NOMO-1 treated with dmso at 0.1 percent for 144 hours (cell line): Measurements from ENCODE around the gene ZBTB45.

Experiments
- DNase-seq: peaks from one replicate; lab custom pipeline; 2025; ENCODE audit not compliant: unreplicated experiment; lab: John Stamatoyannopoulos, UW

Gene ZBTB45

DNA sequence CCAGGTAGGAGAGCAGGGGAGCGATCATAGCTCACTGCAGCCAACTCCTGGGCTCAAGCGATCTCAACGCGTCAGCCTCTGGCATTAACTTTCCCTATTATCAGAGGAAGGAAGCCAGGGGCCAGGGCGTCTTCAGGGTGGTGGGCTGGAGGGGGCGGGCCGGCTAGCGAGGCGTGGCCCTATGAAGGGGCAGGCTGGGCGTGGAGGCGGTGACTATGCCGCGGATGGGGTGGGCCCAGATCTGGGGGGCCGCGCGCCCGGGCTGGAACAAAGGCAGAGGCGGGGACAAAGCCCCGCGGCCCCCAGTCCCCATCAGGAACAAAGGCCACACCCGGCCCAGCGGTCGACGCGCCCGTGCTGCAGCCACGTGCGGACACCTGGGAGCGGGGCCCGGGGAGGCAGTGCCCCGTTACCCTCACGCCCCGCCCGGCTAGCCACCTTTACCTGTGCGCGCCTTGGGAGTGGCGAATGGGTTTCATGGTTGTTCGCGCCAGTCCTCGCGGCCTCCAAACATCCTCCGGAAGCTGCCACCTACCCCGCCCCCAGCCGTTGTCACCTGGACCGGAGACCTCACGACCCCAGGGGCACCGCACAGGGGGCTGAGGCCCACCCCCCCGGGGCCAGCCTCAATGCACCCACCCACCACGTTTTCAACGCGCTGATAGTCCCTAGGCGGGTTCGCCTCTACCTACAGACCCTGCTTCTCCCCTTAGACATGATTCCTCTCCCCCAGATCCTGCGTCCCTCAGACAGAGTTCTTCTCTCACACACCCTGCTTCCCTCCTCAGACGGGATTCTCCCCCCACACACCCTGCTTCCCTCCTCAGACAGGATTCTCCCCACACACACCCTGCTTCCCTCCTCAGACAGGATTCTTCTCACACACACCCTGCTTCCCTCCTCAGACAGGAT lies 18.9 kb upstream of the ZBTB45 start:
- DNase-seq = peak; percentile 19

DNA sequence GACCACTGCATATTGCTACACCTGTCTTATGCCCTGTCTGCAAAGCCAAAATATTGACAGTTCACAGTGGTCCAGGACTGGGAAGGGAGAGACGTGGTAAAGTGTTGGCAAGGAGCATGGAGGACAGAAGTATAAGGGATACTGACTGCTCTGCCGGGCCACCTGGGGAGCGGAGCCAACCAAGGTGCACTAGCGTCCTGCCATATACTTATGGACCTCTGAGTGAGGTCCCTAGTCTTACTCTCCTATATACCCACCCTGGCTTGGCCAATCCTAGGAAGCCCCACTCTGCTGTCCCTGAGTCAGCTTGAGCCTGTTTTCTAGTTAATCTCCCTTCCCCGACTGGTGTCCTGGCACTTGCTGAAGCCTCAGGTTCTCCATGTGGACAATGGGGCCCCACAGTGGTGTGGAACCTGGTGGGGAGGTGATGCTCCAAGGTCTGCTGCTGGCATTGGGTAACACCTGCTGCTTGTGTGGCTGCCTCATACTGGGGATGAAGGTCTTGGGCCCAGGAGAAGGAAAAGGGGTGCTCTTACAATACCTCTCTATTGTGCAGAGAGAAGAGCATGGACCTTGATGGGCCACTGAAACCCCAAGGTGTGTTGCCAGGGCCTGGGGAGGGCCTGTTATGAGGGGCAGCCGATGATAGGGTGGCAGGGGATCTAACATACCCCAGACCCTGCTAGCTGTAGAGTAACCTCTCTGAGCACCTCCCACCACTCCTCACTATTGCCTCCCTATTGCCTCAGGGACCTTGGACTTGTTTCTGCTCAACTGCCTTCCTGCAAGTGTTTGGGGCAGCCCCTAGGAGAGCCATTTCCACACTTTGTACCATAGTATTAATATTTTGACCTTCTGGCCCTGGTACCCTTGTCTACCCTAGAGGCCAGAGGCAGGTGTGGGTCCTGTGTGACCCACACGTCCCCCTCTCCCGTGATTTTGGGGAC lies 17.5 kb upstream of the ZBTB45 start:
- no peak for DNase-seq

DNA sequence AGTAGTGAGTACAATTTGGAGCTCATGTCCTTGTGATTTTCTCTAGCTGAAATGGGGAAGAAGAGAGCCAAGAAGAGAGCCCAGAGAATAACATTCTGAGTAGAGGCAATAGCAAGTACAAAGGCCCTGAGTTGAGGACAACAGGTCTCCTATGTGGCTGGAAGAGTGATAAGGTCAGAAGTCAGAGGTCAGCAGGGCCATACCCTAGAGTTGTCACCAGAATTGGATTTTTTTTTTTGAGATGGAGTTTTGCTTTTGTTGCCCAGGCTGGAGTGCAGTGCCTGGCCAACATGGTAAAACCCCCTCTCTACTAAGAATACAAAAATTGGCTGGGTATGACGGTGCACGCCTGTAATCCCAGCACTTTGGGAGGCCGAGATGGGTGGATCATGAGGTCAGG lies 16.2 kb upstream of the ZBTB45 start:
- no peak for DNase-seq

DNA sequence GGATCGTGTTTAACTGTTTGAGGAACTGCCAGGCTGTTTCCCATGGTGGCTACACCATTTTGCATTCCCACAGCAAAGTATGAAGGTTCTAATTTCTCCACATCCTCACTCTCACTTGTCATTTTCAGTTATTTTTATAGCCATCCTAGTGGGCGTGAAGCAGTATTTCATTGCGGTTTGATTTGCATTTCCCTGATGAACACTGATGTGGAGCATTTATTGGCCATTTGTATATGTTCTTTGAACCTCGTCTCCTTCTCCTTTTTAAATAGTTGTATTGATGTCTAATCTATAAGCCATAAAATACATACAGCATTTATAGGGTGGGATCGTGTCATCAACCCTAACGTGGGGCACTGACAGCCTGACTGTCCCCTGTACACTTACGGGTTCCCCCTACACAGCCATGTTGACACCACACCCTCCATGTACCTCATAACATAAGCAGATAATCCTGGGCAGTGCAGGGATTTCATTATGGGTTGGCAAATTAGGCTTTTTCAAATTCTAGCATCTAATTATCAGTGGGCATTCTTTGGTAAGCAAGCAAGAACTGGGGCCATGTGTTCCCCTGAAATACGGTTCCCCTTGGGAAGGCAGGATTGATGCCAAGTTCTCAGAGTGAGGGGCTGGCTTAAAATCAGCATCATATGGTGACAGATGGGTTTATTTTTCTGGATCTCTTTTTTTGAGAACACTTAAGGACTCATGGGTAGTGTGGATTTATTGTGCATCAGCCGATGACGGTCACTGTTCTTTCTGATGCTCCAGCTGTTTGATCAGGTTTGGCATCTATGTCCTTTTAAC lies 11.6 kb upstream of the ZBTB45 start:
- no peak for DNase-seq

DNA sequence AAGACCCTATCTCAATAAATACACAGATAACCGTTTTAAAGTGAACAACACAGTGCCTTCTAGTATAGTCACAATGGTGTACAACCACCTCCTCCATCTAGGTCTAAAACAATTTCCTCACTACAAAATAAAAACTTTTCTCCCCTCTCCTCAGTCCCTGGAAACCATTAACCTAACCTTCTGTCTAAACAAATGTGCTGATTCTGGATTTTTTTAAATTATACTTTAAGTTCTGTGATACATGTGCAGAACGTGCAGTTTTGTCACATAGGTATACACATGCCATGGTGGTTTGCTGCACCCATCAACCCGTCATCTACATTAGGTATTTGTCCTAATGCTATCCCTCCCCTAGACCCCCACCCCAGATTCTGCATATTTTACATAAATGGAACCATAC lies 9.8 kb upstream of the ZBTB45 start:
- DNase-seq = no peak

DNA sequence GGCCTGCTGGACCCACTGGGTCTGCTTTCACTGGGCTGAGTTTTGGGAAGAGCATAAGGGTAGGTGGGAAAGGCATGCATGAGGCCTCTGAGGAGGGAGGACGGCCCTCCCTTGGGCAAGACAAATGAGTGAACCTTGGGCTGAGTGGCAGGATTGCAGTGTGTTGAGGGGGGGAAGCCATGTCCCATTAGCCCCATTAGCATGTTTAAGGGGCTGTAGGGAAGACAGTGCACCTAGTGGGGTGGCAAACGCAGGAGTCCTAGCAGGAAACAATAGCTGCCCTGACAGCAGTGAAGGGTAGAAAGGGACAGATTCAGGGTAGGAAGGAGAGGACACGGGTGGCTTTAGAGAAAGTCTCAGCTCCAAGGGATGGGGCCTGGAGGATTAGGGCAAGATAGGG lies 3.1 kb upstream of the ZBTB45 start:
- DNase-seq = no peak

DNA sequence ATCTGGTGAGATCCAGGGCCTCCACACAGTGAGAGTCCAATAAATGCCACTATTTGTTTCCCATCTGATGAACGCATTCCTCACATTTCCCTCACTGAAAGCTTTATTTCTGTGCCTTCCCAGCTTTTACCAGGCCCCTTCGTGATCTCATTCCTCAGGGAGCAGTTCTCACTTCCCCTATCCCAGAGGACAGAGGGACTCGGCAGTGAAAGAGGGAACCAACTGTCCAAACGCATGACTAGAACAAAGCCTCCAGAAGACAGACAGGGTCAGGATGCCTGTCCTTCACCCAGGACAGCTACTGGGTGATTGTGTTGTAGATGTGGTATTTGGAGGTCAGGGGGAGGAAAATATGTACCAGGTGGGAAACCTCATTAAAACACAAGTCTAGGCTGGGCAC lies 2.0 kb upstream of the ZBTB45 start:
- DNase-seq = no peak

DNA sequence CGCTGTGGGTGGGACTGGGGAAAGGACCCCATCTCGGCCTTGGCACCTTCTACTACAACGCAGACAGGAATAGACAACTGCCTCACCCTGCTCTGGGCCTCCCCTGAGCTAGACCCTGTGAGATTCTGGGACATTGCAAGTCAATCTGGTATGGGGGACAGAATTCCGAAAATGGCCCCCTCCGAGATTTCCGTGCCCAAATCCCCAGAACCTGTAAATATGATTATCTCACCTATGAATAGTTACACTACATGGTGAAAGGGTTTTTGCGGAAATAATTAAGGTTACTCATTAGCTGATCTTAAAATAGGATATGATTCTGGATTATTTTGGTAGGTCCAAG lies 618 bp upstream of the ZBTB45 start:
- DNase-seq = no peak

DNA sequence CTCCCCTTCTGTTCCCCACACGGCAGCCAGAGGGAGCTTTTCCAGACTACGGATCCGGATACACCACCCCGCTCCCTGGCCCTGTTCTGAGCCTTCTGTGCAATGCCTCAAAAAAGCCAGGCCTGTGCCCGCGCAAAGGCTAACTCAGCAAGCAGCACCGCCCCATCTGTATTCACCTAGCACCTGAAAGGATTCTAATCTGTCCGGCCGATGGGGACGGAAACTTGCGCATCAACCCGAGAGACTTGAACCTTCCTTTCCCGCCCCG lies 589 bp downstream of the ZBTB45 start:
- DNase-seq = peak; percentile 72

DNA sequence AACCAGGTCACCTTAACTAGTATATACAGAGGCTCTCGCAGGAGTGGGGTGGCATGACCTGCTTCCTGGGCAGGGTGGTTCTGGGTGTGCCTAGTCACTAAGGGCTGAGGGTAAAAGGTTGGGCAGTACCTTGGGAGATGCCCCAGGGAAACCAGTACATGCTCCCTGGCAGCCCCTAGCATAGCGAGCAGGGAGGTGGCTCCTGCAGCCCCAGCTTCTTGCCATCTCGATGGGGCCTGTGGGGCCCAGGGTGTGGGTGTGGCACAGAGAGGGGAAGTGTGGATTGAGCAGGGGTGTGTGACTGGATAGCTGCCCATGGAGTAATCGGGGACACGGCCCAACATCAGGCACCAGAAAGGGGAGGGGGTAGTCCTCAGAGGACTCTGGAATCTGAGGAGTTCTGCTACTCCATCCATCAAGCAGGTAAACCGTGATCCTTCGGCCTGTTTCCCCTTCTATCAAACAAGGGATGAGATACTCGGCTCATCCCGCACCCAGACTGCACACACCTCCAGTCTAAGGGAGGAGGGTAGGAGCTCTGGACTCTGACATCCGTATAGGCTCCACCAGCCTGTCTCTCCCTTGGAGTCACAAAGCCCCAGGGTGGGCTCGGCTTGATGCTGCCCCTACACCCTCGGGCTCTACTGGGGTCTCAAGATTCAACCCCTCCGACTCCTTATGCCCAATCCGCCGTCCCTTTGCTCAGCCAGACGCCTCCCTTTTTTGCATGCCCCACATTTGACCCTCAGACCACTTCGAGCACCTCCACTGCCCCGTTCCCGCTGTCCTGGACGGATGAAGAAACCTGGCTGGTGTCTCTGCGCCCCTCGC lies 1.1 kb downstream of the ZBTB45 start:
- peak; percentile 85 for DNase-seq

DNA sequence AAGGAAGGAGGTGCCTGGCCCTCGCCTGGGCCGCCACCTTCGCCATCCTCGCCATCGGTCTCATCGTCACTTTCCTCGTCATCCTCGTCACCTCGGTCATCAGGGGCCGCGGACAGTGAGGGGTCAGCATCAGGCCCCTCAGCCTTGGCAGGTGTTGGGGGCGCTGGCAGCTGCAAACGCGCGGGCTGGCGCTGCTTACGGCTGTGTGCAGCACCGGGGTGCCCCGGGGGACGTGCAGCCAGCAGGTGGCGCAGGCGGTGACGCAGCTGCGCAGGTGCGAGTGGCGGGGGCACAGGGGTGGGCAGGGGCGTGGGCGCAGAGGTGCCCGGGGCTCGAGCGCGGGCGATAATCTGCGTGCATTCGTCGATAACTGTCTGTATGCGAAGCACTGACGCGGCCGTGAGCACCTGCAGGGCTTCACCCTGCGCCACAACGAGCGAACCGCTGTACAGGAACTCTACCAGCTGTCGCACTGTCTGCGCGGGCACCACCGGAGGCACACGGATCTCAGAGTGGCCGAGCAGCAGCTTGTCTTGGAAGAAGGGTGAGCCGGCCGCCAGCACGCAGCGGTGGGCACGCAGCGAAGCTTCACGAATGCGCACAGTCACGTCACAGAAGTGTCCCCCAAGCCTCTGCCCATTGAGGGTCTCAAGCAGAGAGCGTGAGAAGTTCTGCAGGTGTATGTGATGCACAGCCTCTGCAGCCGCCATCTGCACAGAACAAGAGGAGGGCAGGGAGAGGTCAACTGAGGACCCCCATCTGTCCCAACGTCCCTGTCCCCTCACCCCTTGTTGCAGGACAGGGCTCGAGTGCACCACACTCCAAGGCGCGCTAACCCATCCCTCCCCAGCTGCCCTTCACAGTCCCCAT lies 2.4 kb downstream of the ZBTB45 start:
- no peak for DNase-seq

DNA sequence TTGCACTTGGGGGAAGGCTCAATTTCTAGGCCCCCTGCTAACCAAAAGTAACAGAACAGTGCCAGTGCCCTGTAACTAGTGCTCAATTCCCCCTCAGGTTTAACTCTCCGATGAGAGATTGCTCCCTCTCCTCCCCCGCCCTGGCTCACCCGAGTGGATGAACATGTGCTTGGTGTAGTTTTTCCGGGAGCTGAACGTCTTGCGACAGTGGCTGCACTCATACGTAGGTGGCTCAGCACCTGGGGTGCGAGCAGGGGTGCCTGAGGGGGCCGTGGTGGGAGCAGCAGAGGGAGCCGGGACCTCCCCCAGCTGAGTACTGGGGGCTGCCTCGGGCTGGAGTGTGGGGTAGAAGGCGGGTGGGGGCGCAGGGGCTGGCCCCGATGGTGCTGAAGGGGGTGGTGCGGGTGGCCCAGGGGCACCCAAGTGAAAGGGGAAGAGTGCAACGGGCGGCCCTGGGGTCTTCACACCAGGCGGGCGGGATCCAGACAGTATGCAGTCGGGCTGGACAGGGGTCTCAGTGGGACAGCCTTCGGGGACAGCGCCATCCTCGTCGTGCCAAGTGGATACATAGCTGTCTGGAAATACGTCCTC lies 3.3 kb downstream of the ZBTB45 start:
- no peak for DNase-seq

DNA sequence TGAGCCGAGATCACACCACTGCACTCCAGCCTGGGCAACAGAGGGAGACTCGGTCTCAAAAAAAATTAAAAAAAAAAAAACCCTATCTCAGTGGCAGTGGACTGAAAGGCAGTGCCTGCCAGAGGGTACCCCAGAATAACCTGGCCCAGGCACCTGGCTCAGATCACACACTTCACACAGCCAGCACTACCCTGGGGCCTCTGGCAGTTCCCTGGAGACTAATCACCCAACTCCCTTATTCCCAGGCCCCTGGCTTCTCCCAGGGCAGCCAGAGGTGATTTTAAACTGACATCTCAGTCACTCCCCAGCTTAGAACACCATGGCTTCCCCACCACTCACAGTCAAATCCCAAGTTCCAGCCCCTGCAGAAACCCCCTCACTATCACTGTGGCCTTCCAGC lies 4.4 kb downstream of the ZBTB45 start:
- DNase-seq = no peak

DNA sequence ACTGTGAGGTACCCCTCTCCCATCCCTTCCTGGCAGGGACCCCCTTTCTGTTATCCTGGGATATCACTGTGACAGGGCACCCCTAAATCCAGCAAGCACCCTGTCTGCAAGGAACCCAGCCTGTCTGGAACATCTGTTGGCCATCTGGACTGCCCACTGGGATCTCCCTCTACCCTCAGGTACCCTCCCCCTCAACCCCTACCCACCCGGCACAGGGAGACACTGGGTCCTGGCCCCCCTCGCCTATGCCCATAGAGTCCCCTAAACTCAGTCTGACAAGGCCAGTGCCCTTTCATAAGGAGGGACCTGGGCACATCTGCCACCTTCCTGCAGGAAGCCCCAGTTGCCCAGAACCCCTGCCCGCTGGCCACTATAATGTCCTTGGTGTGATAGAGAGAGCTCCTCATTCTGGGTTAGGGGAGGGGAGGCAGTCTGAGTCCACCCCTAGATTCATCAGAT lies 5.0 kb downstream of the ZBTB45 start:
- DNase-seq = no peak

DNA sequence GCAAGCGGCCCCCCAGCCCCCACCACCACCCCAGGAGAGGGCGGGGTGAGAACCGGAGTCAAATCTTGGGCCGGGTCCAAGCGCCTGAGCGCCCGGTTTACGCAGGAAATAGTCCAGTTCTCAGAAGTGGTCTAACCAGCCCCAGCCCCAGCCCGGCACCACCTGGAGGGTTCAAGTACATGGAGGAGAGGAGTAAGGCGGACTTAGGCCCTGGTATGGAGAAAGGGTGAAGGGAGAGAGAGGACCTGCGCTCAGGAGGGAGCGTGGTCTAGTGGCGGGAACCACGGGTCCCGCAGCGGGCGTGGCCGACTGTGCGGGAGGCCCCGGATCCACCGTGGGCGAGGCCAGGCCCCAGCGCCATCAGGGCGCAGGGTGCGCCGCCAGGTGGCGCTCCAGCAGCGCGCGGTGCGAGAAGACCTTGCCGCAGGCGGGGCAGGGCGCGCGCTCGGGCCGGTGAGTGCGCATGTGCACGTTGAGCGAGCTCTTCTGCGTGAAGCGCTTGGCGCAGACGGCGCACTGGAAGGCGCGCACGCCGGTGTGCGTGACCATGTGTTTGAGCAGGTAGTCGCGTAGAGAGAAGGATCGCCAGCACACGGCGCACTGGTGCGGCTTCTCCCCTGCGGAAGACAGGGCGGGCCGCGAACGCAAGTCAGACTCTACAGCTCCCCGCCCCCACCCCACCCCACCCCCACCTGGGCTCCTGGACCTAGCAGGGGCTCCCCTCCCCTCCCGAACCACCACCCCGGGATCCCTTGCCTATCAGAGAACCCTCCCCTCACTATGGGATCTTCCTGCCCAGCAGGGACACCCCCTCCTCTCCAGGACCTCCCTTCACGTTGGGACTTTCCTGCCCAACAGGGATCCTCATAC lies 5.7 kb downstream of the ZBTB45 start:
- peak; percentile 81 for DNase-seq

DNA sequence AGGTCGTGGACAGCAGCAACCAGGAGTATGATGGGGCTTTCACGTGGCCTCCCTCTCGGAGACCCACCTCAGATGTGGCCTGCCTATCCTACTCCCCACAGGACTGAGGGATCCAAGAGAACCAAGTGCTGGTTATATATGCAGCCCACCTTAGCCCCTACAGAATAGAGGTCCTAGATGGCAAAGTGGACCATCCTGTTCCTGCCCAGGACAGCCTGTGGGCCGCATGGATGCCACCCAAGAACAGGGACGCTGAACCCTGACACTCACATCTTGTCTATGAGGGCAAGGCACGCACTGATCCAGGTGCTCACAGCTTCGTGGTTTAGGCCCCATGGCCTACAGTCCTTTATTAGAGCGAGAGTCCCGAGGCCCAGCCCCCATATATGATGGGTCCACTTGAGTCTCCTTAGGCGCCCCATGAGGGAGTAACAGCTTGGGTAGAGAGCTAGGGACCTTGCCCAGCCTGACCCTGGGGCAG lies 6.4 kb downstream of the ZBTB45 start:
- DNase-seq = no peak

DNA sequence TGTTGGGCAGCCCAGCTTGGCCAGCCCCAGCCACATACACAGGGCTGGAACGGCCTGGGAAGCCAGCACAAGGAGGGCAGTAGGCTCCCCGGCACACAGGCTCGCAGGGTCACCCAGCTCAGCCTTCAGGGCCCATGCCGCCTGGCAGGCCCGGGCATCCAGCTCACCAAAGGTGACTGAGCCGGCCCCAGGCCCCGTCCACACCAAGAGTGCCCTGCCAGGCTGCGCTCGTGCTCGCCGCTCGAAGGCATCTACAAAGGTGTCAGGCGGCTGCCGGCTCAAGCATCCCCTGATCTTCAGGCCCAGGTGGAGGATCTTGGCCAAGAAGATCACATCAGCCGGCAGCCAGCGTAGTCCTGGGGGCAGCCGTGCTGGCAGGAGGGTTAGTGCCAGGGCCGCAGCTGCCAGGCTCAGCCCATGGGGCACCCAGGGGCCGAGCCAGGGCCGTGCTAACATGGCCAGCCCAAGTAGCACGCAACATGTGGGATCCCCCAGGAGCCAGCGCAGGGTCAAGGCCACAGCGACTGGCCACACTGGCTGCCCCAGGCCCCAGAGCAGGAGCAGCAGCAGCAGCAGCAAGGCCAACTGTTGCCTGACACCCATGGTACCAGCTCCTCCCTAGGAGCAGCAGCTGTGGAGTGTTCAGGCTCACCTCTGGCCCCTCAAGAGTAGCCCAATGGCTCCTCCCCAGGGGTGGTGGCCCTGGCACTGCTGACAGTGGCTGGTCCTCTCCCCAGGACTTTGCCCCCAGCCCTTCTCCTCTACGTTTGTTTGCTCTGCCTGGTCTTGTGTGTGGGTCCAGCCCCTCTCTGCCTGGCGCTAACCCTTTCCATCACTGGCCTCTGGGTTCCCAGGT lies 8.0 kb downstream of the ZBTB45 start, which contains the start of gene SLC27A5:
Gene SLC27A5 (minus strand): TSS at position 640 of the 856 bp plus-strand sequence. CDS start 37 bp downstream, at position 603.
- DNase-seq = no peak
